Lung (tissue), 12 donors: Measurements from ENCODE around the gene MPZL1. TPM values are rescaled to one million over a fixed set of nuclear protein-coding genes. Genes with fewer than 3 reads are reported as not detected.

Experiments used
- ATAC-seq: fragments of 200-7000 bp; cut with Tn5 transposase; one replicate; pipeline ENCODE4 v1.9.1; 2020; ENCODE audit warnings: moderate number of reproducible peaks; ENCODE audit not compliant: insufficient read depth, low FRiP score
- DNase-seq, 3 donors: peaks; one replicate each; pipeline ENCODE4 v3.0.0-alpha.2; 2013 to 2017
- H3K27ac ChIP-seq, 2 donors: one replicate each; pipeline ENCODE4 v1.5.1; 2013; ENCODE audit warnings: mild to moderate bottlenecking in 2 of 2, moderate library complexity in 2 of 2, control low read depth in 1 of 2, inconsistent platforms in 1 of 2, low read depth in 1 of 2, low read length in 1 of 2
- H3K27me3 ChIP-seq, 3 donors: one replicate each; pipeline ENCODE4 v1.5.1; 2013; ENCODE audit warnings: low read length in 2 of 3; ENCODE audit not compliant: control insufficient read depth in 3 of 3, insufficient read depth in 3 of 3
- H3K36me3 ChIP-seq, 4 donors: one replicate each; pipeline ENCODE4 v1.5.1; 2013; ENCODE audit warnings: low read length in 4 of 4, mild to moderate bottlenecking in 1 of 4, moderate library complexity in 1 of 4; ENCODE audit not compliant: control insufficient read depth in 4 of 4, insufficient read depth in 4 of 4
- H3K4me1 ChIP-seq, 5 donors: one replicate each; pipeline ENCODE4 v1.5.1; 2013; ENCODE audit warnings: low read length in 5 of 5, mild to moderate bottlenecking in 2 of 5, moderate library complexity in 1 of 5; ENCODE audit not compliant: control insufficient read depth in 5 of 5, insufficient read depth in 5 of 5
- H3K4me3 ChIP-seq: one replicate; pipeline ENCODE4 v1.5.1; 2013; ENCODE audit warnings: mild to moderate bottlenecking, control low read depth, moderate library complexity
- H3K9ac ChIP-seq, 2 donors: one replicate each; pipeline ENCODE4 v1.5.1; 2013; ENCODE audit warnings: low read length in 2 of 2, control low read depth in 1 of 2; ENCODE audit not compliant: insufficient read depth in 1 of 2
- H3K9me3 ChIP-seq, 4 donors: one replicate each; pipeline ENCODE4 v1.5.1; 2013; ENCODE audit warnings: low read length in 3 of 4, mild to moderate bottlenecking in 1 of 4, moderate library complexity in 1 of 4; ENCODE audit not compliant: control insufficient read depth in 4 of 4, insufficient read depth in 3 of 4
- WGBS, 2 donors: extraction: QIAGEN DNeasy Blood & Tissue Kit; methylation state at CpG; one replicate each; pipeline ENCODE4 v1.1.7; 2013; 5-methylcytosine and 5-hydroxymethylcytosine counted together
- polyA plus RNA-seq, 2 donors: library from polyadenylated mRNA; stranded (reverse); fragments of 200-250 nt; gene quantifications; one replicate each; pipeline ENCODE4 v1.2.1, GENCODE V29; 2013
- total RNA-seq, 2 donors: library from RNA; depleted of rRNA in 1 of 2; stranded (reverse); fragments of >200 nt in 1 of 2; gene quantifications; one replicate each; pipeline ENCODE4 v1.2.1, GENCODE V29; 2014 to 2021
- TF ChIP-seq, protein P1 (sequence below): IDR thresholded peaks from 2 replicates; pipeline ENCODE4 v1.5.1; 2012; ENCODE audit warnings: mild to moderate bottlenecking; ENCODE audit errors: control extremely low read depth, extremely low read depth
- donor health status: control.
- donor health status: control.
- donor health status: Bipolar disorder and iron deficiency.
- donor health status: healthy.
- donor health status: DM: yes; HTN: yes; CAD: no.

The MPZL1 gene
- total and polyA plus RNA-seq, 4 donors = 25.3 to 116 (median 77.0) TPM

- ATAC-seq = no peak
- Histone ChIP-seq H3K36me3 (no peaks in the 10 kb centered on the region), H3K27me3 (no peaks in the 10 kb centered on the region), H3K4me1 (no peaks in the 10 kb centered on the region), H3K9ac (no peak overlapping the region), H3K9me3 (no peaks in the 10 kb centered on the region), H3K4me3 (no peak overlapping the region), H3K27ac (no peak overlapping the region)
- TF ChIP-seq, protein P1, sequence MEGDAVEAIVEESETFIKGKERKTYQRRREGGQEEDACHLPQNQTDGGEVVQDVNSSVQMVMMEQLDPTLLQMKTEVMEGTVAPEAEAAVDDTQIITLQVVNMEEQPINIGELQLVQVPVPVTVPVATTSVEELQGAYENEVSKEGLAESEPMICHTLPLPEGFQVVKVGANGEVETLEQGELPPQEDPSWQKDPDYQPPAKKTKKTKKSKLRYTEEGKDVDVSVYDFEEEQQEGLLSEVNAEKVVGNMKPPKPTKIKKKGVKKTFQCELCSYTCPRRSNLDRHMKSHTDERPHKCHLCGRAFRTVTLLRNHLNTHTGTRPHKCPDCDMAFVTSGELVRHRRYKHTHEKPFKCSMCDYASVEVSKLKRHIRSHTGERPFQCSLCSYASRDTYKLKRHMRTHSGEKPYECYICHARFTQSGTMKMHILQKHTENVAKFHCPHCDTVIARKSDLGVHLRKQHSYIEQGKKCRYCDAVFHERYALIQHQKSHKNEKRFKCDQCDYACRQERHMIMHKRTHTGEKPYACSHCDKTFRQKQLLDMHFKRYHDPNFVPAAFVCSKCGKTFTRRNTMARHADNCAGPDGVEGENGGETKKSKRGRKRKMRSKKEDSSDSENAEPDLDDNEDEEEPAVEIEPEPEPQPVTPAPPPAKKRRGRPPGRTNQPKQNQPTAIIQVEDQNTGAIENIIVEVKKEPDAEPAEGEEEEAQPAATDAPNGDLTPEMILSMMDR = no peak
- WGBS, 2 donors = 91% methylated on average over 3 of the region's 3 CpGs
- DNase-seq = no peak
Measured at GRCh38 chr1:167808104-167808503, 86.3 kb downstream of the MPZL1 start.

- WGBS, 2 donors = 45 to 66% methylated on average over 3 of the region's 3 CpGs
- Histone ChIP-seq H3K9me3 (no peaks in the 10 kb centered on the region), H3K27ac (no peak overlapping the region), H3K4me1 (no peaks in the 10 kb centered on the region), H3K9ac (no peak overlapping the region), H3K36me3 (no peaks in the 10 kb centered on the region), H3K4me3 (no peak overlapping the region), H3K27me3 (no peaks in the 10 kb centered on the region)
- DNase-seq = no peak
- TF ChIP-seq, protein P1 = no peak
- ATAC-seq = no peak
Measured at GRCh38 chr1:167808690-167809089, 86.9 kb downstream of the MPZL1 start.

DNA sequence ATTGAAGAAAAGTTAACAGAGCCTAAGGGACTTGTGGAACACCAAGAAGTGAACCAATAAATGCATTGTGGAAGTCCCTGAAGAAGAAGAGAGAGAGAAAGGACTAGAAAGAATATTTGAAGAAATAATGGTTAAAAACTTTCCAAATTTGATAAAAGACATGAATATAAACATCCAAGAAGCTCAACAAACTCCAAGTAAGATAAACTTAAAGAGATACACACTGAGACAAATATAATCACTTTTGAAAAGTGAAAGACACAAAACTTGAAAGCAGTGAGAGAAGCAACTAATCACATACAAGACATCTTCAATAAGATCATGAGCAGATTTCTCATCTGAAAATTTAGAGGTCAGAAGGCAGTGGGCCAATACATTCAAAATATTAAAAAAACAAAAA, 91.2 kb downstream of the MPZL1 start:
- H3K27ac ChIP-seq = no peak overlapping the region
- TF ChIP-seq, protein P1 = no peak
- ATAC-seq (no peak), DNase-seq (no peak)
- H3K4me3 ChIP-seq = no peak overlapping the region
- H3K27me3 ChIP-seq = no peaks in the 10 kb centered on the region
- H3K36me3 ChIP-seq = no peaks in the 10 kb centered on the region
- no peaks in the 10 kb centered on the region for H3K4me1 ChIP-seq
- no peaks in the 10 kb centered on the region for H3K9me3 ChIP-seq
- no peak overlapping the region for H3K9ac ChIP-seq

DNA sequence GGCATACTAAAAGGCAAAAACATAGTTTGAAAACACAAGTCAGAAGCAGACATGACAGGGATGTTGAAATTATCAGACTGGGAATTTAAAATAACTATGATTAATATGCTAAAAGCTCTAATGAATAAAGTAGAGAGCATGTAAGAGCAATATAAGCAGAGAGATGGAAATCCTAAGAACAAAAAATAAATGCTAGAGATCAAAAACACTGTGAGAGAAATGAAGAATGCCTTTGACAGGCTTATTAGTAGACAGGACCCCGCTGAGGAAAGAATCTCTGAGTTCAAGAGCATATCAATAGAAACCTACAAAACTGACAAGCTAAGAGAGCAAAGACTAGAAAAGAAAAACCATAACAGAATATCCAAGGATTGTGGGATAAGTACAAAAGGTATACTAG, 93.9 kb downstream of the MPZL1 start:
- Histone ChIP-seq H3K4me1 (no peaks in the 10 kb centered on the region), H3K27me3 (no peaks in the 10 kb centered on the region), H3K36me3 (no peaks in the 10 kb centered on the region), H3K9ac (no peak overlapping the region), H3K9me3 (no peaks in the 10 kb centered on the region), H3K27ac (no peak overlapping the region), H3K4me3 (no peak overlapping the region)
- DNase-seq (no peak), ATAC-seq (no peak)
- 94 to 100% methylated on average over 1 of the region's 1 CpG for WGBS, 2 donors
- TF ChIP-seq, protein P1 = no peak
